IPS-18a (cell line): ENCODE results near the gene PRELID2.

Source experiments
- H3K27ac ChIP-seq: one replicate; pipeline ENCODE4 v1.5.1; 2013; ENCODE audit warnings: low read length
- H3K27me3 ChIP-seq: one replicate; pipeline ENCODE4 v1.6.1; 2013; ENCODE audit warnings: mild to moderate bottlenecking, low read length; ENCODE audit not compliant: control insufficient read depth, insufficient read depth
- H3K36me3 ChIP-seq: one replicate; pipeline ENCODE4 v1.6.1; 2013; ENCODE audit warnings: low read depth, low read length; ENCODE audit not compliant: control insufficient read depth
- H3K4me1 ChIP-seq: one replicate; pipeline ENCODE4 v1.6.1; 2013; ENCODE audit warnings: low read depth, low read length; ENCODE audit not compliant: control insufficient read depth
- H3K4me3 ChIP-seq: one replicate; pipeline ENCODE4 v1.5.1; 2013; ENCODE audit warnings: low read length
- H3K9ac ChIP-seq: one replicate; pipeline ENCODE4 v1.6.1; 2013; ENCODE audit warnings: mild to moderate bottlenecking, low read length, moderate library complexity
- H3K9me3 ChIP-seq: one replicate; pipeline ENCODE4 v1.6.1; 2013; ENCODE audit warnings: low read depth, low read length; ENCODE audit not compliant: control insufficient read depth

Gene PRELID2

DNA sequence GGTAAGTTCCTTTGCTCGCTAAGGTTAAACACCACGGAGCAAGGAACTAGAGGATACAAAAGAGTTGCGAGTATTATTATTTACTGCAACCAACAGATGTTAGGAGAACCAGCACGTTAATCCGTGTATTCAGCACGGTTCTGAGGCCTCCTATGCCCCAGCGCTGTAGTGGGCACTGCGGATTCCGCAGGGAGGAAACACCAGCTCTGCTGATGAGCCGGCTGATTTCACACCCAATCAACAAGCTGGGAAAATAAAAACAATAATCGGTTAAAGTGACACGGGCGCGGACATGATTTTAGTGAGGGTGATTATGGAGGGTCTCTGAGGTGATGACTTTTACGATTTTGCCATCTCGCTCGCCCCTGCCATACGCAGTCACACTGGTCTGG lies 702 bp upstream of the PRELID2 start:
- Histone ChIP-seq H3K36me3 (no peaks in the 10 kb centered on the region), H3K27ac (no peak overlapping the region), H3K27me3 (peaks cover 21% of the 10 kb centered on the region), H3K9ac (peak overlapping the region; percentile 41), H3K4me3 (peak overlapping the region; percentile 77), H3K9me3 (no peaks in the 10 kb centered on the region), H3K4me1 (peaks cover 8% of the 10 kb centered on the region)

DNA sequence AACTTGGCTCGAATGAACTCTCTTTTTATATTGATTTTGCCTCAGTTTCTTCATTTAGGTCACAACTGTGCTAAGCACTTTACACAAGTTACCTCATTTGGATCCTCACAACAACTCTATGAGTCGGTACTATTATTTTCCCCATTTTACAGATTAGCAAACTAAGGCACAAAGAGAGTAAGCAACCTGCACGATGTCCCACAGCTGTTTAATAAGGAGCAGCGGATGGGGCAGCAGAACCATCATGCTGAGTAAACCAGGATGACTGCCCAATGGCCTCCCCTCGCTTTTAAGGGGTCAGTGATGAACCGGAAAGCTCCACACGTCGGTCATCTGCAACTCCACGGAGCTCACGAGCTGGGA lies 607 bp downstream of the PRELID2 start:
- H3K4me3 ChIP-seq: peak overlapping the region; percentile 77
- peaks cover 21% of the 10 kb centered on the region for H3K27me3 ChIP-seq
- peak overlapping the region; percentile 41 for H3K9ac ChIP-seq
- H3K27ac ChIP-seq: no peak overlapping the region
- no peaks in the 10 kb centered on the region for H3K9me3 ChIP-seq
- H3K36me3 ChIP-seq: no peaks in the 10 kb centered on the region
- H3K4me1 ChIP-seq: peaks cover 8% of the 10 kb centered on the region

DNA sequence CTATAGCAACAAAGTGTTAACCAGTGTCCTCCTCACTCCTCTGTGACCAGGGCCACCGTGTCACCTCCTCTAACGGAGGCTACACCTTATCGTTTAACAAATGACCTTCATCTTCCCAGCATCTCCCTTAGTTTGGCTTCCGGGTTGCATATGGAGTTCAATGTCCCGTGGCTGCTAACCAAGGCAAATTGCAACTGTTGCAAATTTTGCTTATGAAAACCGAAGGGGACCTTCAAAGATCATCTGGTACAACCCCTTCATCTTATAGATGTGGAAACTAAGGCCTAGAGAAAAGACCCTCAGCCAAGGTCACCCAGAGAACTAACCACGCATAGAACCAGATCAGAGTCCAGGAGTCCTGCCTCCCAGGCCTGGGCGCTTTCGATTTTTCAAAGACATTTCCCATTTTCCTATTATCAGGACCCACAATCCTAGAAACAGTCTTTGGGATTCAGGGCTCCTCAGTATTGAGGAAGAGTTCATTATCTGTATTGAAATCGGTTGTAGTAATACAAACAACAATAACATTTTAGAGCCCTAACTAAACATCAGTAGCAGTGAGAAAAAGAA lies 1.4 kb downstream of the PRELID2 start:
- no peak overlapping the region for H3K4me3 ChIP-seq
- no peak overlapping the region for H3K9ac ChIP-seq
- peaks cover 8% of the 10 kb centered on the region for H3K4me1 ChIP-seq
- H3K36me3 ChIP-seq: no peaks in the 10 kb centered on the region
- no peaks in the 10 kb centered on the region for H3K9me3 ChIP-seq
- peaks cover 21% of the 10 kb centered on the region for H3K27me3 ChIP-seq
- H3K27ac ChIP-seq: no peak overlapping the region

DNA sequence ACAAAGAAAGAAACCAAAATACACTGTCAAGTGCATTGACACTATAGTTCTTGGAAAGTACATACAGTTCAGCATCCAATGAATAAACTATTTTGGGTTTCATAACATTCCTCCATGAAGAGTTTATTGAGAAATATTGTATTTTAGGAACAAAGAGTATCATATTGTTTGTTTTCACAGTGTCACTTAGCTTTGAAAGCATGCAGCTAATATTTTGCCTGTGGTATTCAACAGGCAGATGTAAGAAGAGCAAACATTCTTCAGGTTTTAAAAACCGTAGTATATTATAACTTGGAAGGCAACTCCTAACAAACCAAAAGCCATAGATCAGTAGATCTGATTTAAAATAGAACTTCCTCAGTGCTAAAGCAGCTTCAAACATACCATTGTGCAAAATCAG lies 4.5 kb downstream of the PRELID2 start:
- peaks cover 2% of the 10 kb centered on the region for H3K4me1 ChIP-seq

DNA sequence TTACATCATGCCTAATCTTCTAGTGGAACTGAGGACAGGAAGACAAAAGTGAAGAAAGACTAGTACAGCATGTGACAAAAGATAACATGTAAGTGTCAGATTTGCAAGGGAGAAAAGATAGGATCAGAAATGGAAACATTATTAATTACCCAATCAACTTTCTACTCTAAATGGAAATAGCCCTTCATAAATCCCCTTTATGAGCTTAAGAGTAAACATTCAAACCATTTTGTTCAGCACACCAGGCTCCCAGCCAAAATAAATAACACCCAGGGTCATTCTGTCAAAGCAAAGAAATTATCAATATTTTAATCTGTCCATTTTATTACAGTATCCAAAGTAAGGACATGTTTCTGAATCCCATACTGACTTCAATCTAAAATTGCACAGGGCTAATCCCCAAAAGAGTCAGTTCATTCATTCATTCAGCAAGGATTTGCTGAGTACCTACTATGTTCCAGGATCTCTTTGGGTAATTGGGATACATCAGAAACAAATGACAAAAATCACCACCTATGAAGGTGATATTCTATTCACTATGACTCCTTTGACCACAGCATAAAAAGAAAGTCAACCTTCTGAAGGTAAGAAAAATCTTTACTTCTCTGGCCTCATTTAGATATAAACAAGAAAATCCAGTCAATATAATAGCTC lies 5.3 kb downstream of the PRELID2 start:
- Histone ChIP-seq H3K9ac (no peak overlapping the region), H3K9me3 (no peaks in the 10 kb centered on the region), H3K4me1 (no peaks in the 10 kb centered on the region), H3K27me3 (peaks cover 11% of the 10 kb centered on the region), H3K36me3 (no peaks in the 10 kb centered on the region), H3K27ac (no peak overlapping the region), H3K4me3 (no peak overlapping the region)

More for the DNA sequence above, 4.5 kb downstream of the PRELID2 start:
- H3K9me3 ChIP-seq: no peaks in the 10 kb centered on the region
- peaks cover 15% of the 10 kb centered on the region for H3K27me3 ChIP-seq
- H3K4me3 ChIP-seq: no peak overlapping the region
- no peak overlapping the region for H3K27ac ChIP-seq
- no peaks in the 10 kb centered on the region for H3K36me3 ChIP-seq
- no peak overlapping the region for H3K9ac ChIP-seq

DNA sequence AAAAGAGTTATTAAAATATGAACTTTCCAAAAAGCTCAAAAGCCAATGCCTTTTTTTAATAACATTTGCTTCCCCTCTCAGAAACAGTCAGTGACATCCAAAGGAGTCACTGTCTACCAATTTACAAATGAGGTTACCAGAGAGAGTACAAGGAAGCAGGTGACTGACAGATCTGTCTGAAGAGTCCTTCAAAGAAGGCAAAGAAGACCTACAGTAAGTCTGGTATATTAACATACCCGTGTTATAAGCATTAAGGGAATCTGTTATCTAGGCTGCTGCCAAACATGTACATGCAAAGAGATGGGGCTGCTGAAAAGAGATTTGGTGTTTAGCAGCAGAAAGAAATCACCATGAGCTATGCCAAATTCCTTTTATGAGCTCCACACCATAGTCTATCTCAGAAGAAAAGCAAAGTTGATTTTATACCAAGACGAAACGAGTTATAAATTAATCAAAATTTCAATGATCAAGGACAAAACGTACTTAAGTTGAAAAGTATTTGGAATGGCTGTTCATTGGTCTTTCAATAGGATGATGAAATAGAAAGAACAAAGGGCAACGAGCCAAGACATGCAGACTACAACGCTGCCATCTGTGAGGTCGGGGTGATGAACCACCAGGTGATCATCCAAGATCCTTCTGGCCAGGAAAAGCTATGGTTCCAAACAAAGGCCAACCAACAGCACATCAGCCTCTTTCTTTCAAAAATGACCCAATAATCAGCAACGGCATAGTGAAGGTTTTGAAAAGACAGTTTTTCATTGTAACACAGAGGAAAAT lies 8.1 kb downstream of the PRELID2 start:
- Histone ChIP-seq H3K9me3 (no peaks in the 10 kb centered on the region), H3K4me1 (no peaks in the 10 kb centered on the region), H3K36me3 (no peaks in the 10 kb centered on the region), H3K4me3 (no peak overlapping the region), H3K27ac (no peak overlapping the region), H3K27me3 (no peaks in the 10 kb centered on the region), H3K9ac (no peak overlapping the region)

DNA sequence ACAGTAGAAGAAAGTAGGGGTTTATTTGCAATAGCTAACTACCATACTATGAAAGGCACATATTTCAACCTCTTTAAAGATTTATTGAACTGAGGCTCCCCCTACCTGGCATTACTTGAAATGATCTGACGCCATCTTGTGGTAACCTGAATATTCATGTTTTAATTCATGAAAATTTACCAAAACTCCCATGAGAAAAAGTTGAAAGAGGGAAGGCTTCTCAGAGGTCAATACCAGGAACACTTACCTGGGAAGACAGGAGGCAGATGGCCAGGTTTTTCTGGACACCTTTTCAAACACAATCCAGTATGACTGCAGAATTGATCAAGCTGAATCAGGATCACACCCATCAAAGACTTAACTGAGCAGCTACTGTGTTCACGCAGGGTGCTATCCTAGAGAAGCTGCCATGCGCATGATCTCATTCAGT lies 9.4 kb downstream of the PRELID2 start:
- Histone ChIP-seq H3K4me1 (no peaks in the 10 kb centered on the region), H3K9ac (no peak overlapping the region), H3K9me3 (no peaks in the 10 kb centered on the region), H3K4me3 (no peak overlapping the region), H3K27me3 (no peaks in the 10 kb centered on the region), H3K27ac (no peak overlapping the region), H3K36me3 (no peaks in the 10 kb centered on the region)

DNA sequence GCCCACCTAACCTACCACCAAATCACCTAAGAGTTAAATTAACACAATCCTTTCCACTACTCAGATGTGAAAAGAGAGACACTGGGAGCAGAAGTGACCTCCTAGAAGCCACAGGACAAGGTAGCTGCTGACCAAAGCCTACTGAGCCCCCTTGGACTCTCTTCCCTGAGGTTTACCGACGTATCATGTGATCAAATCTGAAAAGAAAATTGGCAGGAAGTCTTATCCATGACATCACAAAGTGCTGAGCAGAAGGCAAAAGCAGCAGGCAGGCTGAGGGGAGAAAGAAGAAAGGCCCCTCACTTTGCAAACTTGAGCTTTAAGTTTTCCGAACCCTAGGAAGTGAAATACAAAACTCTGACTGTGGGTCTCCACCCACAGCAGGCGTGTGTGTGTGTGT lies 11.1 kb downstream of the PRELID2 start:
- Histone ChIP-seq H3K9ac (no peak overlapping the region), H3K9me3 (no peaks in the 10 kb centered on the region), H3K4me3 (no peak overlapping the region), H3K4me1 (no peaks in the 10 kb centered on the region), H3K27me3 (no peaks in the 10 kb centered on the region), H3K36me3 (no peaks in the 10 kb centered on the region), H3K27ac (no peak overlapping the region)

DNA sequence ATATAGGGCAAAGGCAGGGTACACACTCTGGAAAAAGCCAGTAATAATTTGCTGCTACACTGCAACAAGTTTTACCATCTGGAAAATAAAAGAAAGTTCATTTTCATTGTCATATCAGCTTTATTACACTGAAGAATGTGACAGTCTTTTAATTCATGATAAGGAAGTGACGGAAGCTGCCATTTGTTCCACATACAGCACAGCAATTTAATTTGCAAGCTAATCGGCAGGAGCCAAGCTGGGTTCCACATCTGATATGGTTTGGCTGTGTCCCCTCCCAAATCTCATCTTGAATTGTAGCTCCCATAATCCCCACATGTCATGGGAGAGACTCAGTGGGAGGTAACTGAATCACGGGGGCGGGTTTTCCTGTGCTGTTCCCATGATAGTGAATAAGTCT lies 16.5 kb downstream of the PRELID2 start:
- H3K27ac ChIP-seq: no peak overlapping the region
- no peaks in the 10 kb centered on the region for H3K27me3 ChIP-seq
- no peak overlapping the region for H3K4me3 ChIP-seq
- H3K9me3 ChIP-seq: no peaks in the 10 kb centered on the region
- no peaks in the 10 kb centered on the region for H3K4me1 ChIP-seq
- H3K9ac ChIP-seq: no peak overlapping the region
- no peaks in the 10 kb centered on the region for H3K36me3 ChIP-seq

DNA sequence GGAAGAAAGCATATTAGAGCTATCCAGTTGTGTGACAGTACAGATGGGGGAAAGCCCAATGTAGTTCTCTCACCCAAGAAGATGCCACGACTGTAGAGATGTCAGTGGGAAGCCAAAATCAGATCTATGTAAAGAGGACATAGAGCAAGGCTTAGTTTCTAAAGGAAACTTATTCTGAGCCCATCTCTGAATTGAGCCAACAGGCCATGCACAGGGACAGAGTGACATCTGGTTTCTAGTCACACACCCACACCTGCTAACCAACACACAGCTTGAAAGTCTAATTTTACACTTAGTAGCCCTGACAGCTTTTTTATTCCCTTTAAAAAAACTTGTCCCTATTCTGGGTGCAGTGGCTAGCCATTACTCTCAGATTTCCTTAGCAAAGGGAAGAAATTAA lies 22.3 kb downstream of the PRELID2 start:
- no peak overlapping the region for H3K4me3 ChIP-seq
- H3K9ac ChIP-seq: no peak overlapping the region
- no peaks in the 10 kb centered on the region for H3K27me3 ChIP-seq
- H3K36me3 ChIP-seq: no peaks in the 10 kb centered on the region
- H3K27ac ChIP-seq: no peak overlapping the region
- H3K9me3 ChIP-seq: no peaks in the 10 kb centered on the region
- H3K4me1 ChIP-seq: no peaks in the 10 kb centered on the region

DNA sequence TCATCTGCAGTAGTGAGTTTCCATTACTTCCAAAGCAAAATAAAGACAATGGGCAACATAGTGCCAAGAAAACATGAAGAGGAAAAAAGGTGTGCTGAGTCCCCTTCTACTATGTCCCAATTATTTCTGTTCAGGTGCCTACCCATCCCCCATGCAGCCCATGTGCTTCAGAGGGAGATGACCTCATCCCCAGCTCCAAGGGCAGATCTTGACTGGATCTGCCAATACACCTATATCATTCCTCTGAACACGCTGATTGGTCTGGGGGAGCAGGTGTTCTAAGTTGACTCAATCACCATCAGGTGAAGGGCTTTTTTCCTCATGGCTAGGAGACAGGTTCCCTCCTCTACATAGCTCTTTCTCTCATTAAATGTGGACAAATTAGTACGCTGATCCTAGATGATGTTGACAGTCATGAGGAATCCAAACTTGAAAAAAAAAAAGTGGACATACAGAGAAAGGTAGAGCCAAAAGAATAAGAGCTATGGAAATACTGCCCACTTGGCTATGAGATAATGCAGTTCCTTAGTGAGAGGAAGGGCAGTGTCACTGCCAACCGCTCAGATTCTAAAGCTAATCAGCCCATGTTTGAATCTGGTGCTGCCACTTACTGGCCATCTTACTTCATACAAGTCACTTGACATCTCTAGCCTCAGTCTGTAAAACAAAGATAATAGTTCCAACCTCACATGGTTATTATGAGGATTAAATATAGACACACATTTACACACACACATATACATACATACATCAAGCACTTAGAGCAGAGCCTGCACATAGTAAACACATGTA lies 23.1 kb downstream of the PRELID2 start:
- no peak overlapping the region for H3K27ac ChIP-seq
- H3K9ac ChIP-seq: no peak overlapping the region
- H3K27me3 ChIP-seq: no peaks in the 10 kb centered on the region
- H3K4me3 ChIP-seq: no peak overlapping the region
- H3K9me3 ChIP-seq: no peaks in the 10 kb centered on the region
- H3K36me3 ChIP-seq: no peaks in the 10 kb centered on the region
- H3K4me1 ChIP-seq: no peaks in the 10 kb centered on the region
